H4 (cell line): ENCODE measurements around the gene ZNF436. TPM values are rescaled to one million over a fixed set of nuclear protein-coding genes. Genes with fewer than 3 reads are reported as not detected.

Experiments
- DNase-seq: peaks from one replicate; pipeline ENCODE4 v3.0.0-alpha.2; 2015; ENCODE audit warnings: low spot score
- total RNA-seq: library from RNA; depleted of rRNA; stranded (reverse); fragments of >200 nt; shearing (Covaris generic); gene quantifications from 2 replicates; pipeline ENCODE4 v1.2.3, GENCODE V29; 2014

The ZNF436 gene
- total RNA-seq, 1 experiment from 2014 or later = 20.8 TPM

- no peak for DNase-seq
Measured at GRCh38 chr1:23367451-23367790, 2.2 kb downstream of the ZNF436 start.

GRCh38 chr1:23366598-23366997 lies 3.0 kb downstream of the ZNF436 start:
- DNase-seq = no peak

GRCh38 chr1:23366146-23366545 lies 3.5 kb downstream of the ZNF436 start:
- DNase-seq = no peak

- no peak for DNase-seq
Measured at GRCh38 chr1:23362218-23362713, 7.4 kb downstream of the ZNF436 start.

GRCh38 chr1:23358310-23358875 lies 11.2 kb downstream of the ZNF436 start:
- DNase-seq = no peak

GRCh38 chr1:23357138-23357908 lies 12.3 kb downstream of the ZNF436 start:
- DNase-seq = no peak

GRCh38 chr1:23356471-23357137 lies 13.0 kb downstream of the ZNF436 start:
- no peak for DNase-seq

- no peak for DNase-seq
Measured at GRCh38 chr1:23354245-23354644, 15.4 kb downstream of the ZNF436 start.

GRCh38 chr1:23352096-23352695 lies 17.4 kb downstream of the ZNF436 start:
- DNase-seq = no peak

- DNase-seq = no peak
Measured at GRCh38 chr1:23345920-23346319, 23.7 kb downstream of the ZNF436 start.

GRCh38 chr1:23344987-23345472 lies 24.6 kb downstream of the ZNF436 start:
- DNase-seq = no peak

- peak; percentile 99 for DNase-seq
Measured at GRCh38 chr1:23344111-23344986, 25.3 kb downstream of the ZNF436 start, which contains the start of gene HNRNPR. Gene HNRNPR, minus strand, starts transcription at chr1:23344284. Its CDS starts 3,276 bp downstream, at chr1:23341008.

GRCh38 chr1:23343221-23344110 lies 26.2 kb downstream of the ZNF436 start:
- DNase-seq = peak; percentile 31

GRCh38 chr1:23341931-23342692 lies 27.5 kb downstream of the ZNF436 start:
- DNase-seq = no peak

- no peak for DNase-seq
Measured at GRCh38 chr1:23339632-23340031, 30.0 kb downstream of the ZNF436 start.

- DNase-seq = no peak
Measured at GRCh38 chr1:23337869-23338268, 31.8 kb downstream of the ZNF436 start.

- DNase-seq = no peak
Measured at GRCh38 chr1:23331713-23332112, 37.9 kb downstream of the ZNF436 start.

- DNase-seq = no peak
Measured at GRCh38 chr1:23330846-23331245, 38.8 kb downstream of the ZNF436 start.

GRCh38 chr1:23325393-23325792 lies 44.2 kb downstream of the ZNF436 start:
- no peak for DNase-seq
